Right lobe of liver (tissue), 6 donors: ENCODE data around the gene IDUA. TPM values are rescaled to one million over a fixed set of nuclear protein-coding genes. Genes with fewer than 3 reads are reported as not detected.

Source experiments
- ATAC-seq, 4 donors: fragments of 200-7000 bp; cut with Tn5 transposase; one replicate each; pipeline ENCODE4 v1.9.1; 2020; ENCODE audit warnings: mild to moderate bottlenecking in 4 of 4, moderate library complexity in 4 of 4
- DNase-seq, 3 donors: peaks; one replicate each; pipeline ENCODE4 v3.0.0-alpha.2; 2020
- H3K27ac ChIP-seq, 3 donors: fragments of 200-600 bp; one replicate each; pipeline ENCODE4 v1.8.0; 2022
- H3K27me3 ChIP-seq, 2 donors: fragments of 200-600 bp; one replicate each; pipeline ENCODE4 v1.8.0; 2022
- H3K36me3 ChIP-seq, 4 donors: fragments of 200-600 bp; sonication (generic) in 1 of 4; one replicate each; pipeline versions ENCODE4 v1.5.1 to v1.8.0; 2017 to 2022; ENCODE audit warnings: control low read depth in 1 of 4
- H3K4me1 ChIP-seq, 4 donors: fragments of 200-600 bp; sonication (generic) in 1 of 4; one replicate each; pipeline versions ENCODE4 v1.5.1 to v1.8.0; 2017 to 2022; ENCODE audit warnings: control low read depth in 1 of 4
- H3K4me3 ChIP-seq, 3 donors: fragments of 200-600 bp; one replicate each; pipeline ENCODE4 v1.8.0; 2022
- H3K9me3 ChIP-seq, 4 donors: fragments of 200-600 bp; sonication (generic) in 1 of 4; one replicate each; pipeline versions ENCODE4 v1.5.1 to v1.8.0; 2017 to 2022; ENCODE audit warnings: control low read depth in 1 of 4
- POLR2A ChIP-seq: fragments of 450-650 bp; IDR thresholded peaks from one replicate; pipeline ENCODE4 v1.6.1; 2017; ENCODE audit warnings: antibody characterized with exemption, mild to moderate bottlenecking
- WGBS: methylation state at CpG from one replicate; pipeline ENCODE4 v1.1.6; 2018; ENCODE audit warnings: low coverage, low lambda C conversion rate; ENCODE audit not compliant: insufficient coverage; ENCODE audit errors: missing lambda C conversion rate; 5-methylcytosine and 5-hydroxymethylcytosine counted together
- intact Hi-C, 2 donors: fragments of 100-400 bp; cut with DNase I; formaldehyde crosslinking; loops; one replicate each; pipeline versions ENCODE4 v1.11.2 to v1.14.1; 2022
- total RNA-seq, 6 experiments: library from RNA; depleted of rRNA in 2 of 6; stranded (reverse); fragments of >200 nt in 2 of 6; fragmentation: NEBNext Ultra II Directional in 3 of 6; extraction: Animal tissue kit (Norgen Biotek cat#: 25700) in 3 of 6; gene quantifications; one replicate each; pipeline versions ENCODE4 v1.1.0 to v1.2.4, GENCODE V29; 2016 to 2023
- TF ChIP-seq, protein P1 (sequence below), 4 donors: fragments of 200-600 bp in 3 of 4; fragments of 450-650 bp in 1 of 4; IDR thresholded peaks; one replicate each; pipeline versions ENCODE4 v1.5.1 to v1.8.0; 2016 to 2022; ENCODE audit warnings: antibody characterized with exemption in 4 of 4, mild to moderate bottlenecking in 2 of 4
- donor health status: DM: no; HTN: yes; CAD: no.
- donor health status: DM: no; HTN: no; CAD: no.
- donor health status: DM: no; HTN: no; CAD: no.
- donor health status: DM: no; HTN: yes; CAD: no.
- donor health status: DM: no; HTN: yes; CAD: no.

Gene IDUA
- total RNA-seq, 6 experiments from 2014 or later: 4.7 to 15.1 (median 11.0) TPM

GRCh38 chr4:952881-953573, 33.8 kb upstream of the IDUA start:
- no peaks in the 10 kb centered on the region for H3K27me3 ChIP-seq
- no peak for TF ChIP-seq POLR2A
- TF ChIP-seq, protein P1, sequence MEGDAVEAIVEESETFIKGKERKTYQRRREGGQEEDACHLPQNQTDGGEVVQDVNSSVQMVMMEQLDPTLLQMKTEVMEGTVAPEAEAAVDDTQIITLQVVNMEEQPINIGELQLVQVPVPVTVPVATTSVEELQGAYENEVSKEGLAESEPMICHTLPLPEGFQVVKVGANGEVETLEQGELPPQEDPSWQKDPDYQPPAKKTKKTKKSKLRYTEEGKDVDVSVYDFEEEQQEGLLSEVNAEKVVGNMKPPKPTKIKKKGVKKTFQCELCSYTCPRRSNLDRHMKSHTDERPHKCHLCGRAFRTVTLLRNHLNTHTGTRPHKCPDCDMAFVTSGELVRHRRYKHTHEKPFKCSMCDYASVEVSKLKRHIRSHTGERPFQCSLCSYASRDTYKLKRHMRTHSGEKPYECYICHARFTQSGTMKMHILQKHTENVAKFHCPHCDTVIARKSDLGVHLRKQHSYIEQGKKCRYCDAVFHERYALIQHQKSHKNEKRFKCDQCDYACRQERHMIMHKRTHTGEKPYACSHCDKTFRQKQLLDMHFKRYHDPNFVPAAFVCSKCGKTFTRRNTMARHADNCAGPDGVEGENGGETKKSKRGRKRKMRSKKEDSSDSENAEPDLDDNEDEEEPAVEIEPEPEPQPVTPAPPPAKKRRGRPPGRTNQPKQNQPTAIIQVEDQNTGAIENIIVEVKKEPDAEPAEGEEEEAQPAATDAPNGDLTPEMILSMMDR (IDR thresholded peaks at IDR 0.05): no peak
- intact Hi-C loops: no loop called here
- no peak overlapping the region for H3K4me3 ChIP-seq
- no peak overlapping the region for H3K27ac ChIP-seq
- DNase-seq (no peak), ATAC-seq (no peak)
- H3K36me3 ChIP-seq: peaks cover 0 to 4% (median 0%) of the 10 kb centered on the region in 4 donors
- no peaks in the 10 kb centered on the region for H3K9me3 ChIP-seq
- WGBS: 91% methylated on average over 15 of the region's 28 CpGs
- no peaks in the 10 kb centered on the region for H3K4me1 ChIP-seq

DNA sequence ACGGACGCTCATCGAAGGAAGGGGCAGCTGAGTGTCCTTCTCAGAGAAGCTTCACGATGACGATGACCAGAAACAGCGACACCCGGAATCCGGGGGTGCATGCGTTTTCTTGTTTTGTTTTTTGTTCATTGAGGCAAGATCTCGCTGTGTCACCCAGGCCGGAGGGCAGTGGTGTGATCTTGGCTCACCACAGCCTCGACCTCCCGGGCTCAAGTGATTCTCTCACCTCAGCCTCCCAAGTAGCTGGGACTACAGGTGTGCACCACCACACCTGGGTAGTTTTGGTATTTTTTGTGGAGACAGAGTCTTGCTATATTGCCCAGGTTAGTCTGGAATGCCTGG, 33.3 kb upstream of the IDUA start:
- no peaks in the 10 kb centered on the region for H3K27me3 ChIP-seq
- no peak for ATAC-seq
- no CpG with 5 or more reads among the region's 13 CpGs for WGBS
- peaks cover 0 to 4% (median 0%) of the 10 kb centered on the region in 4 donors for H3K36me3 ChIP-seq
- TF ChIP-seq POLR2A: no peak
- TF ChIP-seq, protein P1 (IDR thresholded peaks at IDR 0.05): no peak
- no peak overlapping the region for H3K4me3 ChIP-seq
- no peaks in the 10 kb centered on the region for H3K4me1 ChIP-seq
- H3K27ac ChIP-seq: no peak overlapping the region
- intact Hi-C loops: no loop called here
- DNase-seq: no peak
- H3K9me3 ChIP-seq: no peaks in the 10 kb centered on the region

DNA sequence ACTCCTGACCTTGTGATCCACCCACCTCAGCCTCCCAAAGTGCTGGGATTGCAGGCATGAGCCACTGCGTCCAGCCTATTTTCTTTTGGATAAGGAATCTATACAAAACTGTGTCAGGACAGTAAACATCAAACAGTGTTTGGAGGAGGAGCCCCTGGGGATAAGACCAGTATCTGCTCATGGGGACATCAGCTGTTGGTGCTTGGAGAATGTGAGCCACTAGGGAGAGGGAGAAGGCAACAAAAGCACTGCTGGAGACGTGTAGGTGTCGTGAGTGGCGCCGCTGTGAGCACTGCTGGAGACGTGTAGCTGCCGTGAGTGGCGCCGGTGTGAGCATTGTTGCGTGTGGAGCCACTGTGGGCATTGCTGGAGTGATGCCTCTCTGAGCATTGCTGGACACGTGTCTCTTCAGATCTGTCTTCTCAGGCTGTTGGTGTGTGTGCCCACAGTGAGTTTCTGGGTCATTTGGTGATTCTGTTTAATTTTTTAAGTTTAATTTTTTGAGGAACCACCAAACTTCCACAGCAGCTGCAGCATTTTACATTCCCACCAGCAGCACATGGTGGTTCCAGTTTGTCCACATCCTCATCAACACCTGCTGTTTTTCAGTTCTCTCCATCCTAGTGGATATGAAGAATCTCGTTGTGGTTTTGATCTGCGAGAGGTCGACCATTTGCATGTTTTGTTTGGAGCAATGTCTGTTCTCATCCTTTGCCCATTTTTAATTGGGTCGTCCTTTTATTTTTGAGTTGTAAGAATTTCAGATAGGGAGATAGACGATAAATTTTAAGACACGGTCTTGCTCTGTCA, 32.4 kb upstream of the IDUA start:
- Histone ChIP-seq H3K36me3 (peaks cover 0 to 4% (median 0%) of the 10 kb centered on the region in 4 donors), H3K27ac (no peak overlapping the region), H3K27me3 (no peaks in the 10 kb centered on the region), H3K4me3 (no peak overlapping the region), H3K4me1 (no peaks in the 10 kb centered on the region), H3K9me3 (no peaks in the 10 kb centered on the region)
- intact Hi-C loops: no loop called here
- WGBS: 88% methylated on average over 15 of the region's 17 CpGs
- no peak for DNase-seq
- no peak for TF ChIP-seq POLR2A
- TF ChIP-seq, protein P1 (IDR thresholded peaks at IDR 0.05): no peak
- ATAC-seq: no peak

- DNase-seq: peak in 1 of 3 donors; percentile 36
Measured at GRCh38 chr4:955161-955921, 31.5 kb upstream of the IDUA start.

More at GRCh38 chr4:955161-955921, 31.5 kb upstream of the IDUA start:
- no peaks in the 10 kb centered on the region for H3K27me3 ChIP-seq
- H3K4me3 ChIP-seq: no peak overlapping the region
- H3K9me3 ChIP-seq: no peaks in the 10 kb centered on the region
- H3K4me1 ChIP-seq: no peaks in the 10 kb centered on the region
- H3K36me3 ChIP-seq: peaks cover 0 to 4% (median 0%) of the 10 kb centered on the region in 4 donors
- 100% methylated on average over 3 of the region's 33 CpGs for WGBS
- TF ChIP-seq, protein P1 (IDR thresholded peaks at IDR 0.05): no peak
- TF ChIP-seq POLR2A: no peak
- intact Hi-C loops: no loop called here
- no peak for ATAC-seq
- no peak overlapping the region for H3K27ac ChIP-seq
